CD14-positive monocyte (primary cell): ENCODE results near the gene EXOC3L4. TPM values are rescaled to one million over a fixed set of nuclear protein-coding genes. Genes with fewer than 3 reads are reported as not detected.

Experiments
- DNase-seq, 3 donors: peaks; one replicate each; pipeline ENCODE4 v3.0.0-alpha.2; 2011 to 2022
- H2AFZ ChIP-seq: 2 replicates; pipeline ENCODE4 v1.6.0; 2012; ENCODE audit warnings: mild to moderate bottlenecking, low read depth, low read length, inconsistent platforms; ENCODE audit not compliant: insufficient read depth, poor library complexity, severe bottlenecking
- H3K27ac ChIP-seq, 2 donors: 1 replicate in 1 of 2; 2 replicates in 1 of 2; pipeline ENCODE4 v1.5.1; 2012 to 2013; ENCODE audit warnings: low read length in 2 of 2, control low read depth in 1 of 2, inconsistent platforms in 1 of 2, low read depth in 1 of 2, mild to moderate bottlenecking in 1 of 2
- H3K27me3 ChIP-seq, 2 donors: one replicate each; pipeline versions ENCODE4 v1.6.0 to v1.6.1; 2011 to 2013; ENCODE audit warnings: low read length in 2 of 2; ENCODE audit not compliant: control insufficient read depth in 2 of 2, insufficient read depth in 2 of 2
- H3K36me3 ChIP-seq, 2 donors: replicated peaks in 1 of 2; 1 replicate in 1 of 2; 2 replicates in 1 of 2; pipeline versions ENCODE4 v1.5.1 to v1.6.1; 2012 to 2013; ENCODE audit warnings: low read length in 2 of 2, control low read depth in 1 of 2, inconsistent platforms in 1 of 2, mild to moderate bottlenecking in 1 of 2; ENCODE audit not compliant: insufficient read depth in 2 of 2, control insufficient read depth in 1 of 2
- H3K4me1 ChIP-seq, 2 donors: 1 replicate in 1 of 2; 2 replicates in 1 of 2; pipeline versions ENCODE4 v1.5.1 to v1.6.1; 2012 to 2013; ENCODE audit warnings: low read length in 2 of 2, control low read depth in 1 of 2, inconsistent platforms in 1 of 2, mild to moderate bottlenecking in 1 of 2, moderate library complexity in 1 of 2; ENCODE audit not compliant: insufficient read depth in 2 of 2, control insufficient read depth in 1 of 2
- H3K4me2 ChIP-seq: replicated peaks from 2 replicates; pipeline ENCODE3; 2012; ENCODE audit warnings: low read length, moderate library complexity, mild to moderate bottlenecking; ENCODE audit not compliant: poor library complexity, severe bottlenecking; ENCODE audit errors: extremely low read depth
- H3K4me3 ChIP-seq, 3 experiments: fragments of 200-600 bp in 1 of 3; sonication (generic) in 1 of 3; replicated peaks in 1 of 3; 1 replicate in 2 of 3; 2 replicates in 1 of 3; pipeline ENCODE4 v1.5.1; 2011 to 2013; ENCODE audit warnings: low read length in 3 of 3, mild to moderate bottlenecking in 3 of 3, control low read depth in 2 of 3, low read depth in 2 of 3, inconsistent platforms in 1 of 3, moderate library complexity in 1 of 3
- H3K79me2 ChIP-seq: 2 replicates; pipeline ENCODE4 v1.6.0; 2012; ENCODE audit warnings: mild to moderate bottlenecking, control low read depth, inconsistent platforms, low read length, moderate library complexity; ENCODE audit not compliant: insufficient read depth
- H3K9ac ChIP-seq: 2 replicates; pipeline ENCODE4 v1.6.0; 2017; ENCODE audit warnings: low read length, mild to moderate bottlenecking; ENCODE audit not compliant: insufficient read depth, poor library complexity, severe bottlenecking
- H3K9me3 ChIP-seq, 2 donors: replicated peaks in 1 of 2; 1 replicate in 1 of 2; 2 replicates in 1 of 2; pipeline versions ENCODE4 v1.5.1 to v1.6.1; 2012 to 2013; ENCODE audit warnings: low read length in 2 of 2, control low read depth in 1 of 2; ENCODE audit not compliant: control insufficient read depth in 1 of 2, insufficient read depth in 1 of 2
- H4K20me1 ChIP-seq: 2 replicates; pipeline ENCODE4 v1.6.0; 2012; ENCODE audit warnings: mild to moderate bottlenecking, low read length, control low read depth, moderate library complexity; ENCODE audit not compliant: insufficient read depth
- H3K27ac Mint-ChIP-seq, 7 donors: one replicate each; pipeline ENCODE4 v1.8.0; 2020; ENCODE audit warnings: mild to moderate bottlenecking in 7 of 7, mixed read lengths in 7 of 7, moderate library complexity in 6 of 7, inconsistent platforms in 2 of 7
- H3K27me3 Mint-ChIP-seq, 3 donors: one replicate each; pipeline ENCODE4 v1.8.0; 2021 to 2022; ENCODE audit warnings: low read depth in 3 of 3, mild to moderate bottlenecking in 3 of 3, mixed read lengths in 3 of 3, moderate library complexity in 3 of 3, inconsistent platforms in 1 of 3
- H3K36me3 Mint-ChIP-seq, 2 donors: one replicate each; pipeline ENCODE4 v1.8.0; 2020; ENCODE audit warnings: mixed read lengths in 2 of 2, inconsistent platforms in 1 of 2, mild to moderate bottlenecking in 1 of 2
- H3K4me1 Mint-ChIP-seq: one replicate; pipeline ENCODE4 v1.8.0; 2020; ENCODE audit warnings: mild to moderate bottlenecking, mixed read lengths
- H3K4me3 Mint-ChIP-seq, 2 donors: one replicate each; pipeline ENCODE4 v1.8.0; 2020; ENCODE audit warnings: mild to moderate bottlenecking in 2 of 2, mixed read lengths in 2 of 2, moderate library complexity in 1 of 2
- H3K9me3 Mint-ChIP-seq, 7 donors: one replicate each; pipeline ENCODE4 v1.8.0; 2020 to 2022; ENCODE audit warnings: mixed read lengths in 7 of 7, mild to moderate bottlenecking in 6 of 7, moderate library complexity in 6 of 7, inconsistent platforms in 2 of 7
- WGBS: methylation state at CpG from one replicate; pipeline ENCODE4 v1.1.5; 2013; ENCODE audit warnings: missing lambda C conversion rate; ENCODE audit not compliant: insufficient coverage; 5-methylcytosine and 5-hydroxymethylcytosine counted together
- intact Hi-C, 2 donors: fragments of 100-400 bp; cut with micrococcal nuclease; formaldehyde crosslinking; loops; one replicate each; pipeline versions ENCODE4 v1.15.0 to v1.15.1; 2023
- polyA plus RNA-seq, 3 donors: library from polyadenylated mRNA; depleted of rRNA in 1 of 3; unstranded in 2 of 3; stranded (reverse) in 1 of 3; fragments of 300-500 nt in 2 of 3; fragments of >200 nt in 1 of 3; fragmentation: Illumina TruSeq in 2 of 3; gene quantifications; 1 replicate in 2 of 3; 2 replicates in 1 of 3; pipeline ENCODE4 v1.2.3, GENCODE V29; 2012 to 2021
- TF ChIP-seq, protein P1 (sequence below): fragments of 200-600 bp; IDR thresholded peaks from one replicate; pipeline ENCODE4 v1.8.0; 2022; ENCODE audit warnings: antibody characterized with exemption, mild to moderate bottlenecking

The EXOC3L4 gene
- polyA plus RNA-seq, 3 donors, result 0.17 TPM; not detected in 2

GRCh38 chr14:103126088-103126872 is 31.8 kb downstream of the EXOC3L4 start:
- TF ChIP-seq, protein P1, sequence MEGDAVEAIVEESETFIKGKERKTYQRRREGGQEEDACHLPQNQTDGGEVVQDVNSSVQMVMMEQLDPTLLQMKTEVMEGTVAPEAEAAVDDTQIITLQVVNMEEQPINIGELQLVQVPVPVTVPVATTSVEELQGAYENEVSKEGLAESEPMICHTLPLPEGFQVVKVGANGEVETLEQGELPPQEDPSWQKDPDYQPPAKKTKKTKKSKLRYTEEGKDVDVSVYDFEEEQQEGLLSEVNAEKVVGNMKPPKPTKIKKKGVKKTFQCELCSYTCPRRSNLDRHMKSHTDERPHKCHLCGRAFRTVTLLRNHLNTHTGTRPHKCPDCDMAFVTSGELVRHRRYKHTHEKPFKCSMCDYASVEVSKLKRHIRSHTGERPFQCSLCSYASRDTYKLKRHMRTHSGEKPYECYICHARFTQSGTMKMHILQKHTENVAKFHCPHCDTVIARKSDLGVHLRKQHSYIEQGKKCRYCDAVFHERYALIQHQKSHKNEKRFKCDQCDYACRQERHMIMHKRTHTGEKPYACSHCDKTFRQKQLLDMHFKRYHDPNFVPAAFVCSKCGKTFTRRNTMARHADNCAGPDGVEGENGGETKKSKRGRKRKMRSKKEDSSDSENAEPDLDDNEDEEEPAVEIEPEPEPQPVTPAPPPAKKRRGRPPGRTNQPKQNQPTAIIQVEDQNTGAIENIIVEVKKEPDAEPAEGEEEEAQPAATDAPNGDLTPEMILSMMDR, result no peak
- Mint-ChIP-seq H3K9me3 (peaks cover 0 to 2% (median 0%) of the 10 kb centered on the region in 7 donors), H3K27ac (peak overlapping the region in 6 of 7 donors; percentile 39 to 77 (median 56)), H3K4me3 (peak overlapping the region; percentile 80 to 95), H3K27me3 (peaks cover 0 to under 1% (median 0%) of the 10 kb centered on the region in 3 donors), H3K36me3 (peaks cover 55 to 67% of the 10 kb centered on the region in 2 donors), H3K4me1 (peaks cover 43% of the 10 kb centered on the region)
- H2AFZ ChIP-seq, result no peak overlapping the region
- no peaks in the 10 kb centered on the region for H3K9me3 ChIP-seq
- H3K36me3 ChIP-seq, result peaks cover 57 to 62% of the 10 kb centered on the region in 2 donors
- H3K27me3 ChIP-seq, result no peaks in the 10 kb centered on the region
- DNase-seq, result no peak
- H3K4me2 ChIP-seq, result peak overlapping the region; percentile 84
- H3K27ac ChIP-seq, result peak overlapping the region in 1 of 2 donors; percentile 99
- peak overlapping the region; percentile 70 to 95 (median 95) for H3K4me3 ChIP-seq
- H3K9ac ChIP-seq, result peak overlapping the region; percentile 36
- H3K4me1 ChIP-seq, result peaks cover 49 to 69% of the 10 kb centered on the region in 2 donors
- H4K20me1 ChIP-seq, result peaks cover 77% of the 10 kb centered on the region
- intact Hi-C loops, result no loop called here
- 95% methylated on average over 20 of the region's 22 CpGs for WGBS
- H3K79me2 ChIP-seq, result peaks cover 83% of the 10 kb centered on the region

DNA sequence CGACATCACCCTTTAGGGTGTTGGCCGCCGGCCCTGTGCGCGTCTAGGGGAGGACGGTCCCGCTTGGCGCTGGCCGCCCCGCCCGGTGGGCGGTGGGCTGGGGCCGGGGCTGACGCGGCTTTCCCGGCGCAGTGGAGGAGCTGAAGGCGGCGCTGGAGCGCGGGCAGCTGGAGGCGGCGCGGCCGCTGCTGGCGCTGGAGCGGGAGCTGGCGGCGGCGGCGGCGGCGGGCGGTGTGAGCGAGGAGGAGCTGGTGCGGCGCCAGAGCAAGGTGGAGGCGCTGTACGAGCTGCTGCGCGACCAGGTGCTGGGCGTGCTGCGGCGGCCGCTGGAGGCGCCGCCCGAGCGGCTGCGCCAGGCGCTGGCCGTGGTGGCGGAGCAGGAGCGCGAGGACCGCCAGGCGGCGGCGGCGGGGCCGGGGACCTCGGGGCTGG is 32.4 kb downstream of the EXOC3L4 start:
- peak overlapping the region in 2 of 3 experiments; percentile 13 to 95 for H3K4me3 ChIP-seq
- no peaks in the 10 kb centered on the region for H3K9me3 ChIP-seq
- TF ChIP-seq, protein P1, result no peak
- Mint-ChIP-seq H3K27ac (no peak overlapping the region), H3K9me3 (peaks cover 0 to 2% (median 0%) of the 10 kb centered on the region in 7 donors), H3K27me3 (peaks cover 0 to 1% (median 0%) of the 10 kb centered on the region in 3 donors), H3K4me1 (peaks cover 40% of the 10 kb centered on the region), H3K36me3 (peaks cover 59 to 73% of the 10 kb centered on the region in 2 donors), H3K4me3 (peak overlapping the region in 1 of 2 donors; percentile 34)
- peak overlapping the region; percentile 84 for H3K4me2 ChIP-seq
- 79% methylated on average over 51 of the region's 62 CpGs for WGBS
- H3K9ac ChIP-seq, result no peak overlapping the region
- intact Hi-C loops, result no loop called here
- no peak overlapping the region for H3K27ac ChIP-seq
- peaks cover 89% of the 10 kb centered on the region for H3K79me2 ChIP-seq
- H2AFZ ChIP-seq, result no peak overlapping the region
- no peak for DNase-seq
- no peaks in the 10 kb centered on the region for H3K27me3 ChIP-seq
- H4K20me1 ChIP-seq, result peaks cover 83% of the 10 kb centered on the region
- peaks cover 47 to 63% of the 10 kb centered on the region in 2 donors for H3K4me1 ChIP-seq
- peaks cover 64 to 68% of the 10 kb centered on the region in 2 donors for H3K36me3 ChIP-seq
